GM23338 (cell line): ENCODE results near the gene TFAP2A. TPM values are rescaled to one million over a fixed set of nuclear protein-coding genes. Genes with fewer than 3 reads are reported as not detected.

Experiments
- ATAC-seq: fragments of 200-7000 bp; cut with Tn5 transposase; 3 replicates; pipeline ENCODE4 v1.9.1; 2020
- DNase-seq: peaks from one replicate; pipeline ENCODE4 v3.0.0-alpha.2; 2015; ENCODE audit warnings: low spot score
- H2AFZ ChIP-seq: fragments of 200-600 bp; sonication (generic); 2 replicates; pipeline ENCODE4 v1.8.0; 2016; ENCODE audit warnings: antibody characterized with exemption, mild to moderate bottlenecking, moderate library complexity
- H3F3A ChIP-seq: fragments of 200-600 bp; sonication (generic); replicated peaks from 2 replicates; pipeline ENCODE4 v1.8.0; 2017; ENCODE audit warnings: antibody characterized with exemption, mixed run types, low read depth
- H3K27ac ChIP-seq: fragments of 200-600 bp; sonication (generic); 2 replicates; pipeline ENCODE4 v1.6.1; 2016; ENCODE audit warnings: low read depth
- H3K27me3 ChIP-seq: fragments of 200-600 bp; sonication (generic); 2 replicates; pipeline ENCODE4 v1.8.0; 2016; ENCODE audit warnings: mild to moderate bottlenecking, mixed run types, moderate library complexity; ENCODE audit not compliant: insufficient read depth
- H3K36me3 ChIP-seq: fragments of 200-600 bp; sonication (generic); 2 replicates; pipeline ENCODE4 v1.8.0; 2016; ENCODE audit warnings: mild to moderate bottlenecking; ENCODE audit not compliant: insufficient read depth
- H3K4me1 ChIP-seq: fragments of 200-600 bp; sonication (generic); 2 replicates; pipeline ENCODE4 v1.8.0; 2016; ENCODE audit warnings: mild to moderate bottlenecking, moderate library complexity; ENCODE audit not compliant: insufficient read depth
- H3K4me2 ChIP-seq: fragments of 200-600 bp; sonication (generic); 2 replicates; pipeline ENCODE4 v1.7.1; 2017; ENCODE audit warnings: mixed run types
- H3K4me3 ChIP-seq: fragments of 200-600 bp; sonication (generic); 2 replicates; pipeline ENCODE4 v1.6.1; 2016; ENCODE audit warnings: mixed run types
- H3K79me2 ChIP-seq: fragments of 200-600 bp; sonication (generic); replicated peaks from 2 replicates; pipeline ENCODE4 v1.8.0; 2017; ENCODE audit warnings: mild to moderate bottlenecking; ENCODE audit not compliant: insufficient read depth
- H3K9me2 ChIP-seq: fragments of 200-600 bp; sonication (generic); 2 replicates; pipeline ENCODE4 v1.8.0; 2017; ENCODE audit not compliant: insufficient read depth
- H4K20me1 ChIP-seq: fragments of 200-600 bp; sonication (generic); replicated peaks from 2 replicates; pipeline ENCODE4 v1.8.0; 2017; ENCODE audit warnings: mild to moderate bottlenecking; ENCODE audit not compliant: insufficient read depth
- H3K27ac Mint-ChIP-seq: 2 replicates; pipeline ENCODE4 v1.8.0; 2020; ENCODE audit warnings: inconsistent platforms, mild to moderate bottlenecking, moderate library complexity, mixed read lengths
- H3K27me3 Mint-ChIP-seq: 3 replicates; pipeline ENCODE4 v1.8.0; 2022; ENCODE audit warnings: low read depth, mild to moderate bottlenecking, moderate library complexity, mixed read lengths, inconsistent platforms; ENCODE audit not compliant: insufficient read depth, poor library complexity
- H3K36me3 Mint-ChIP-seq: 3 replicates; pipeline ENCODE4 v1.8.0; 2021; ENCODE audit warnings: low read depth, mild to moderate bottlenecking, inconsistent platforms, moderate library complexity, mixed read lengths
- H3K4me1 Mint-ChIP-seq: 3 replicates; pipeline ENCODE4 v1.8.0; 2020; ENCODE audit warnings: mild to moderate bottlenecking, inconsistent platforms, mixed read lengths
- H3K4me3 Mint-ChIP-seq: 3 replicates; pipeline ENCODE4 v1.8.0; 2021; ENCODE audit warnings: moderate library complexity, mild to moderate bottlenecking, inconsistent platforms, mixed read lengths
- H3K9me3 Mint-ChIP-seq: 3 replicates; pipeline ENCODE4 v1.8.0; 2020; ENCODE audit warnings: moderate library complexity, mild to moderate bottlenecking, inconsistent platforms, mixed read lengths
- CREB1 ChIP-seq: fragments of 250-450 bp; sonication (Bioruptor Pico); IDR thresholded peaks from 2 replicates; pipeline ENCODE4 v1.5.0; 2020; ENCODE audit warnings: low read depth, mild to moderate bottlenecking, moderate library complexity
- EZH2 ChIP-seq: fragments of 200-600 bp; sonication (generic); IDR thresholded peaks from one replicate; pipeline ENCODE4 v1.8.0; 2017; ENCODE audit warnings: antibody characterized with exemption, mild to moderate bottlenecking, low read depth; ENCODE audit not compliant: unreplicated experiment
- EZH2phosphoT487 ChIP-seq: fragments of 200-600 bp; sonication (generic); IDR thresholded peaks from one replicate; pipeline ENCODE4 v1.8.1; 2018; ENCODE audit warnings: antibody characterized with exemption; ENCODE audit not compliant: unreplicated experiment
- JUNB ChIP-seq: IDR thresholded peaks from one replicate; pipeline ENCODE4 v1.6.1; 2016; ENCODE audit warnings: antibody characterized with exemption; ENCODE audit not compliant: unreplicated experiment
- NANOG ChIP-seq: IDR thresholded peaks from 2 replicates; pipeline ENCODE4 v1.6.1; 2016; ENCODE audit warnings: antibody characterized with exemption, borderline replicate concordance
- POLR2AphosphoS5 ChIP-seq: IDR thresholded peaks from 2 replicates; pipeline ENCODE4 v1.6.1; 2016; ENCODE audit warnings: antibody characterized with exemption, low read depth
- STAT1 ChIP-seq: IDR thresholded peaks from one replicate; pipeline ENCODE4 v1.6.1; 2016; ENCODE audit warnings: antibody characterized with exemption; ENCODE audit not compliant: unreplicated experiment
- ZNF114 ChIP-seq: fragments of 250-450 bp; sonication (Bioruptor Pico); IDR thresholded peaks from 2 replicates; pipeline ENCODE4 v1.5.0; 2020; ENCODE audit warnings: mild to moderate bottlenecking, moderate library complexity
- ZNF331 ChIP-seq: fragments of 250-450 bp; sonication (Bioruptor Pico); IDR thresholded peaks from 2 replicates; pipeline ENCODE4 v1.5.0; 2020; ENCODE audit warnings: low read depth, mild to moderate bottlenecking, moderate library complexity
- polyA plus RNA-seq: library from polyadenylated mRNA; unstranded; fragments of >200 nt; fragmentation: Nextera tagmentation; extraction: Ambion mirVana; gene quantifications from 2 replicates; pipeline ENCODE4 v1.2.1, GENCODE V29; 2016
- total RNA-seq: library from RNA; depleted of rRNA; stranded (reverse); fragments of >200 nt; shearing (Covaris generic); gene quantifications from 2 replicates; pipeline ENCODE4 v1.2.3, GENCODE V29; 2014
- TF ChIP-seq, protein P1 (sequence below): fragments of 250-450 bp; sonication (Bioruptor Pico); IDR thresholded peaks from 2 replicates; pipeline ENCODE4 v1.5.0; 2020; ENCODE audit warnings: mild to moderate bottlenecking, moderate library complexity
- TF ChIP-seq, protein P2 (sequence below): IDR thresholded peaks from one replicate; pipeline ENCODE4 v1.6.1; 2018; ENCODE audit warnings: antibody characterized with exemption; ENCODE audit not compliant: unreplicated experiment
- TF ChIP-seq, protein P3 (sequence below), 2 experiments: fragments of 200-600 bp in 1 of 2; sonication (generic) in 1 of 2; conservative IDR thresholded peaks; 2 replicates each; pipeline versions ENCODE4 v1.5.1 to v1.6.1; 2016 to 2017; ENCODE audit warnings: antibody characterized with exemption in 2 of 2, low read depth in 2 of 2, mild to moderate bottlenecking in 2 of 2, moderate library complexity in 1 of 2
- TF ChIP-seq, protein P4 (sequence below): IDR thresholded peaks from 2 replicates; pipeline ENCODE4 v1.6.1; 2016; ENCODE audit warnings: antibody characterized with exemption

Gene TFAP2A
- total and polyA plus RNA-seq, 2 experiments from 2014 or later: not detected

DNA sequence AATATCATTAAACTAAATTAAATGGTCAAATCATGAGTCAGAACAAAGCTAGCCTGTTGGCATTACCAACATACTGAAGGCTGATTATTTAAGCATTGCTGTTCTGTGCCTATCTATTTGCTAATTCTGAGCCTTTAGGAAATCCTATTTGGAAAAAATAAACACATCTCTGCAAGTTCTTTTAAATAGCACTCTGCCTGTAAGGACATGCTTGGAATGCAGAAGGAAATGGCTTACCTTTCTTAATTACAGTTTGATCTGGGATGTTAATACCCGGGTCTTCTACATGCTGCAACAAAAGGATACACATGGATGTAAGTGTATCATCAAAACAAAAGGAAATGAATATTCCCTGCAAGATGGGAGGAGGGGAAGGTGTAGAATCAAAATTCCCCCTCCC, 8.3 kb downstream of the TFAP2A start:
- Mint-ChIP-seq H3K9me3 (peaks cover 7% of the 10 kb centered on the region; the same call in 1 of the 3 replicates), H3K27ac (no peak overlapping the region), H3K27me3 (peaks cover 95% of the 10 kb centered on the region), H3K36me3 (no peaks in the 10 kb centered on the region), H3K4me3 (no peak overlapping the region), H3K4me1 (peaks cover 69% of the 10 kb centered on the region)
- Histone ChIP-seq H3K4me2 (peak overlapping the region; percentile 54), H3K36me3 (no peaks in the 10 kb centered on the region), H3K4me3 (peak overlapping the region; percentile 11; the same call in 1 of the 2 replicates), H3K27me3 (peaks cover 90% of the 10 kb centered on the region), H3F3A (peaks cover 27% of the 10 kb centered on the region; the same call in 1 of the 2 replicates), H3K79me2 (no peaks in the 10 kb centered on the region), H3K9me2 (no peaks in the 10 kb centered on the region), H3K4me1 (peaks cover 73% of the 10 kb centered on the region), H4K20me1 (no peaks in the 10 kb centered on the region), H3K27ac (no peak overlapping the region), H2AFZ (no peak overlapping the region)
- TF ChIP-seq JUNB: no peak
- TF ChIP-seq CREB1: no peak
- TF ChIP-seq, protein P1, sequence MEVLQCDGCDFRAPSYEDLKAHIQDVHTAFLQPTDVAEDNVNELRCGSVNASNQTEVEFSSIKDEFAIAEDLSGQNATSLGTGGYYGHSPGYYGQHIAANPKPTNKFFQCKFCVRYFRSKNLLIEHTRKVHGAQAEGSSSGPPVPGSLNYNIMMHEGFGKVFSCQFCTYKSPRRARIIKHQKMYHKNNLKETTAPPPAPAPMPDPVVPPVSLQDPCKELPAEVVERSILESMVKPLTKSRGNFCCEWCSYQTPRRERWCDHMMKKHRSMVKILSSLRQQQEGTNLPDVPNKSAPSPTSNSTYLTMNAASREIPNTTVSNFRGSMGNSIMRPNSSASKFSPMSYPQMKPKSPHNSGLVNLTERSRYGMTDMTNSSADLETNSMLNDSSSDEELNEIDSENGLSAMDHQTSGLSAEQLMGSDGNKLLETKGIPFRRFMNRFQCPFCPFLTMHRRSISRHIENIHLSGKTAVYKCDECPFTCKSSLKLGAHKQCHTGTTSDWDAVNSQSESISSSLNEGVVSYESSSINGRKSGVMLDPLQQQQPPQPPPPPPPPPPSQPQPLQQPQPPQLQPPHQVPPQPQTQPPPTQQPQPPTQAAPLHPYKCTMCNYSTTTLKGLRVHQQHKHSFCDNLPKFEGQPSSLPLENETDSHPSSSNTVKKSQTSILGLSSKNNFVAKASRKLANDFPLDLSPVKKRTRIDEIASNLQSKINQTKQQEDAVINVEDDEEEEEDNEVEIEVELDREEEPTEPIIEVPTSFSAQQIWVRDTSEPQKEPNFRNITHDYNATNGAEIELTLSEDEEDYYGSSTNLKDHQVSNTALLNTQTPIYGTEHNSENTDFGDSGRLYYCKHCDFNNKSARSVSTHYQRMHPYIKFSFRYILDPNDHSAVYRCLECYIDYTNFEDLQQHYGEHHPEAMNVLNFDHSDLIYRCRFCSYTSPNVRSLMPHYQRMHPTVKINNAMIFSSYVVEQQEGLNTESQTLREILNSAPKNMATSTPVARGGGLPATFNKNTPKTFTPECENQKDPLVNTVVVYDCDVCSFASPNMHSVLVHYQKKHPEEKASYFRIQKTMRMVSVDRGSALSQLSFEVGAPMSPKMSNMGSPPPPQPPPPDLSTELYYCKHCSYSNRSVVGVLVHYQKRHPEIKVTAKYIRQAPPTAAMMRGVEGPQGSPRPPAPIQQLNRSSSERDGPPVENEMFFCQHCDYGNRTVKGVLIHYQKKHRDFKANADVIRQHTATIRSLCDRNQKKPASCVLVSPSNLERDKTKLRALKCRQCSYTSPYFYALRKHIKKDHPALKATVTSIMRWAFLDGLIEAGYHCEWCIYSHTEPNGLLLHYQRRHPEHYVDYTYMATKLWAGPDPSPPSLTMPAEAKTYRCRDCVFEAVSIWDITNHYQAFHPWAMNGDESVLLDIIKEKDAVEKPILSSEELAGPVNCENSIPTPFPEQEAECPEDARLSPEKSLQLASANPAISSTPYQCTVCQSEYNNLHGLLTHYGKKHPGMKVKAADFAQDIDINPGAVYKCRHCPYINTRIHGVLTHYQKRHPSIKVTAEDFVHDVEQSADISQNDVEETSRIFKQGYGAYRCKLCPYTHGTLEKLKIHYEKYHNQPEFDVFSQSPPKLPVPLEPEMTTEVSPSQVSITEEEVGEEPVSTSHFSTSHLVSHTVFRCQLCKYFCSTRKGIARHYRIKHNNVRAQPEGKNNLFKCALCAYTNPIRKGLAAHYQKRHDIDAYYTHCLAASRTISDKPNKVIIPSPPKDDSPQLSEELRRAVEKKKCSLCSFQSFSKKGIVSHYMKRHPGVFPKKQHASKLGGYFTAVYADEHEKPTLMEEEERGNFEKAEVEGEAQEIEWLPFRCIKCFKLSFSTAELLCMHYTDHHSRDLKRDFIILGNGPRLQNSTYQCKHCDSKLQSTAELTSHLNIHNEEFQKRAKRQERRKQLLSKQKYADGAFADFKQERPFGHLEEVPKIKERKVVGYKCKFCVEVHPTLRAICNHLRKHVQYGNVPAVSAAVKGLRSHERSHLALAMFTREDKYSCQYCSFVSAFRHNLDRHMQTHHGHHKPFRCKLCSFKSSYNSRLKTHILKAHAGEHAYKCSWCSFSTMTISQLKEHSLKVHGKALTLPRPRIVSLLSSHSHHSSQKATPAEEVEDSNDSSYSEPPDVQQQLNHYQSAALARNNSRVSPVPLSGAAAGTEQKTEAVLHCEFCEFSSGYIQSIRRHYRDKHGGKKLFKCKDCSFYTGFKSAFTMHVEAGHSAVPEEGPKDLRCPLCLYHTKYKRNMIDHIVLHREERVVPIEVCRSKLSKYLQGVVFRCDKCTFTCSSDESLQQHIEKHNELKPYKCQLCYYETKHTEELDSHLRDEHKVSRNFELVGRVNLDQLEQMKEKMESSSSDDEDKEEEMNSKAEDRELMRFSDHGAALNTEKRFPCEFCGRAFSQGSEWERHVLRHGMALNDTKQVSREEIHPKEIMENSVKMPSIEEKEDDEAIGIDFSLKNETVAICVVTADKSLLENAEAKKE (CRISPR knock-in tag): no peak
- no peak for TF ChIP-seq ZNF331 (CRISPR knock-in tag)
- no peak for TF ChIP-seq EZH2
- TF ChIP-seq NANOG: no peak
- TF ChIP-seq, protein P2, sequence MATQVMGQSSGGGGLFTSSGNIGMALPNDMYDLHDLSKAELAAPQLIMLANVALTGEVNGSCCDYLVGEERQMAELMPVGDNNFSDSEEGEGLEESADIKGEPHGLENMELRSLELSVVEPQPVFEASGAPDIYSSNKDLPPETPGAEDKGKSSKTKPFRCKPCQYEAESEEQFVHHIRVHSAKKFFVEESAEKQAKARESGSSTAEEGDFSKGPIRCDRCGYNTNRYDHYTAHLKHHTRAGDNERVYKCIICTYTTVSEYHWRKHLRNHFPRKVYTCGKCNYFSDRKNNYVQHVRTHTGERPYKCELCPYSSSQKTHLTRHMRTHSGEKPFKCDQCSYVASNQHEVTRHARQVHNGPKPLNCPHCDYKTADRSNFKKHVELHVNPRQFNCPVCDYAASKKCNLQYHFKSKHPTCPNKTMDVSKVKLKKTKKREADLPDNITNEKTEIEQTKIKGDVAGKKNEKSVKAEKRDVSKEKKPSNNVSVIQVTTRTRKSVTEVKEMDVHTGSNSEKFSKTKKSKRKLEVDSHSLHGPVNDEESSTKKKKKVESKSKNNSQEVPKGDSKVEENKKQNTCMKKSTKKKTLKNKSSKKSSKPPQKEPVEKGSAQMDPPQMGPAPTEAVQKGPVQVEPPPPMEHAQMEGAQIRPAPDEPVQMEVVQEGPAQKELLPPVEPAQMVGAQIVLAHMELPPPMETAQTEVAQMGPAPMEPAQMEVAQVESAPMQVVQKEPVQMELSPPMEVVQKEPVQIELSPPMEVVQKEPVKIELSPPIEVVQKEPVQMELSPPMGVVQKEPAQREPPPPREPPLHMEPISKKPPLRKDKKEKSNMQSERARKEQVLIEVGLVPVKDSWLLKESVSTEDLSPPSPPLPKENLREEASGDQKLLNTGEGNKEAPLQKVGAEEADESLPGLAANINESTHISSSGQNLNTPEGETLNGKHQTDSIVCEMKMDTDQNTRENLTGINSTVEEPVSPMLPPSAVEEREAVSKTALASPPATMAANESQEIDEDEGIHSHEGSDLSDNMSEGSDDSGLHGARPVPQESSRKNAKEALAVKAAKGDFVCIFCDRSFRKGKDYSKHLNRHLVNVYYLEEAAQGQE: no peak
- TF ChIP-seq STAT1: no peak
- TF ChIP-seq, protein P3, sequence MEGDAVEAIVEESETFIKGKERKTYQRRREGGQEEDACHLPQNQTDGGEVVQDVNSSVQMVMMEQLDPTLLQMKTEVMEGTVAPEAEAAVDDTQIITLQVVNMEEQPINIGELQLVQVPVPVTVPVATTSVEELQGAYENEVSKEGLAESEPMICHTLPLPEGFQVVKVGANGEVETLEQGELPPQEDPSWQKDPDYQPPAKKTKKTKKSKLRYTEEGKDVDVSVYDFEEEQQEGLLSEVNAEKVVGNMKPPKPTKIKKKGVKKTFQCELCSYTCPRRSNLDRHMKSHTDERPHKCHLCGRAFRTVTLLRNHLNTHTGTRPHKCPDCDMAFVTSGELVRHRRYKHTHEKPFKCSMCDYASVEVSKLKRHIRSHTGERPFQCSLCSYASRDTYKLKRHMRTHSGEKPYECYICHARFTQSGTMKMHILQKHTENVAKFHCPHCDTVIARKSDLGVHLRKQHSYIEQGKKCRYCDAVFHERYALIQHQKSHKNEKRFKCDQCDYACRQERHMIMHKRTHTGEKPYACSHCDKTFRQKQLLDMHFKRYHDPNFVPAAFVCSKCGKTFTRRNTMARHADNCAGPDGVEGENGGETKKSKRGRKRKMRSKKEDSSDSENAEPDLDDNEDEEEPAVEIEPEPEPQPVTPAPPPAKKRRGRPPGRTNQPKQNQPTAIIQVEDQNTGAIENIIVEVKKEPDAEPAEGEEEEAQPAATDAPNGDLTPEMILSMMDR (conservative IDR thresholded peaks at IDR 0.05; ENCODE audit: low read depth in 2 of 2): no peak
- no peak for TF ChIP-seq ZNF114 (CRISPR knock-in tag)
- TF ChIP-seq EZH2phosphoT487: no peak
- TF ChIP-seq POLR2AphosphoS5: no peak
- TF ChIP-seq, protein P4, sequence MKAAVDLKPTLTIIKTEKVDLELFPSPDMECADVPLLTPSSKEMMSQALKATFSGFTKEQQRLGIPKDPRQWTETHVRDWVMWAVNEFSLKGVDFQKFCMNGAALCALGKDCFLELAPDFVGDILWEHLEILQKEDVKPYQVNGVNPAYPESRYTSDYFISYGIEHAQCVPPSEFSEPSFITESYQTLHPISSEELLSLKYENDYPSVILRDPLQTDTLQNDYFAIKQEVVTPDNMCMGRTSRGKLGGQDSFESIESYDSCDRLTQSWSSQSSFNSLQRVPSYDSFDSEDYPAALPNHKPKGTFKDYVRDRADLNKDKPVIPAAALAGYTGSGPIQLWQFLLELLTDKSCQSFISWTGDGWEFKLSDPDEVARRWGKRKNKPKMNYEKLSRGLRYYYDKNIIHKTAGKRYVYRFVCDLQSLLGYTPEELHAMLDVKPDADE: no peak
- DNase-seq: no peak
- ATAC-seq: no peak
